HG02798 (cell line): ENCODE results near the gene ITGB1.
"Not testable (repeated sequence)": the region's sequence is repeated elsewhere in the genome, so short reads cannot be mapped to it uniquely, and the experiment has no call there.

Source experiments
- ATAC-seq: cut with Tn5 transposase; IDR thresholded peaks from one replicate; pipeline ENCODE4 v1.9.1; 2021; ENCODE audit warnings: mild to moderate bottlenecking; ENCODE audit not compliant: unreplicated experiment, poor library complexity

The ITGB1 gene

DNA sequence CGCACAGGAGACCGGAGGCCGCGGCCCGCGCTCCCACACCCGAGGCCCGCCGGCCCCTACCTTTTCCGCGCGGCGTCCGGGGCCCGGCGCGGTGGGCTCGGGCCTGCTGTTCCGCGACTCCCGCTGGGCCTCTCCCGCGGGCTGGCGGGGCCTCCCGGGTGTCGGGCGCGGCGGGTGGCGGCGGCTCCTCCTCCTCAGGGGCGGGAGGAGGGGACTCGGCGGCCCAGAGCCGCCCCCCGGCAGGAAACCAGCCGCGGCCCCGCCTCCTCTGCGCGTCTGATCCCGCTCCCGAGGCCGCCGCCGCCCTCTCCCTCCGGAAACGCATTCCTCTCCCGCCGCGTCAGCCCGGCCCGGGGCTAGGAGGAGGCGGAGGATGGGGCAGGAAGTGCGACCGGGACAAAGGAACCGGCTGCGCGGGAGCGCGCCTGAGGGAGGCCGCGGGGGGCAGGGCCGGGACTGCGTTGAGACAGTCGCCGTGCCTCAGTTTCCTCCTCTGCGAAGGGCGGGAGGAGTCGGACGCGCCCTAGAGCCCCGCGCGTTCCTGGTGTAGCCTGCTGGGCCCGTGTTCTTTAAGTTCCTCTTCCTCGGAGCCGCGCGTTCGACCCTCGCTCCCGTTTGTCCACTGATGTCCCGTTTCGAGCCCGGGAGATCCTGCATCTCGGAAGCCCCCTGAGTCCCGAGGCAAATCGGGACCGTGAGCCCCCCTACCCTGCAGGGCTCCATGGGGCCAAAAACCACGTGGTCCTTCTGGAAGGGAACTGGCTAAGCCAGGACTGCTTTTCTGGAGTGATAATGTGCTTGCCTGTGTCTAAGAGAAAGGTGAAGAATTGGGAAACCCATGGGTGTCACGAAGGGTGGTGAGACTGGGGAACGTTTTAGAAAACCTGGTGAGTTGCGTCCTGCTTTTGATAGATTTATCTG is at the start of gene ITGB1:
Gene ITGB1 (minus strand): TSS at position 146 of the 921 bp plus-strand sequence. CDS start 22,672 bp downstream, outside the sequence.
- peak; percentile 87 for ATAC-seq

DNA sequence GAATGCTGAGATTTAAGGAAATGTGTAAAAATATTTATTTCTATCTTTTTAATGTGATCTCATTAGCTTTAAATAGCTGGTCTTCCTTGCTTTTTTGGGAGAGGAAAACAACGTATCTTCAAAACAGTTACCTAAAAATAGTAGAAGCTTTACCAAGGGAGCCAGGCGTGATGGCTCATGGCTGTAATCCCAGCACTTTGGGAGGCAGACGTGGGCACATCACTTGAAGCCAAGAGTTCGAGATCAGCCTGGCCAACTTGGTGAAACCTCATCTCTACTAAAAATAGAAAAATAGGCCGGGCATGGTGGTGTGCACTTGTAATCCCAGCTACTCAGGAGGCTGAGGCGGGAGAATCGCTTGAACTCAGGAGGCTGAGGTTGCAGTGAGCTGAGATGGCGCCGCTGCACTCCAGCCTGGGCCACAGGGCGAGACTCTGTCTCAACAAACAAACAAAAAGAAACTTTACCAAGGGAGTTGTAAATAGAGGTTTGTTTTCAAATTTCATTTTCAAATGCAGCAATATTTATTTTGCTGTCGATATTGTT is 48.4 kb upstream of the ITGB1 start:
- no peak for ATAC-seq

DNA sequence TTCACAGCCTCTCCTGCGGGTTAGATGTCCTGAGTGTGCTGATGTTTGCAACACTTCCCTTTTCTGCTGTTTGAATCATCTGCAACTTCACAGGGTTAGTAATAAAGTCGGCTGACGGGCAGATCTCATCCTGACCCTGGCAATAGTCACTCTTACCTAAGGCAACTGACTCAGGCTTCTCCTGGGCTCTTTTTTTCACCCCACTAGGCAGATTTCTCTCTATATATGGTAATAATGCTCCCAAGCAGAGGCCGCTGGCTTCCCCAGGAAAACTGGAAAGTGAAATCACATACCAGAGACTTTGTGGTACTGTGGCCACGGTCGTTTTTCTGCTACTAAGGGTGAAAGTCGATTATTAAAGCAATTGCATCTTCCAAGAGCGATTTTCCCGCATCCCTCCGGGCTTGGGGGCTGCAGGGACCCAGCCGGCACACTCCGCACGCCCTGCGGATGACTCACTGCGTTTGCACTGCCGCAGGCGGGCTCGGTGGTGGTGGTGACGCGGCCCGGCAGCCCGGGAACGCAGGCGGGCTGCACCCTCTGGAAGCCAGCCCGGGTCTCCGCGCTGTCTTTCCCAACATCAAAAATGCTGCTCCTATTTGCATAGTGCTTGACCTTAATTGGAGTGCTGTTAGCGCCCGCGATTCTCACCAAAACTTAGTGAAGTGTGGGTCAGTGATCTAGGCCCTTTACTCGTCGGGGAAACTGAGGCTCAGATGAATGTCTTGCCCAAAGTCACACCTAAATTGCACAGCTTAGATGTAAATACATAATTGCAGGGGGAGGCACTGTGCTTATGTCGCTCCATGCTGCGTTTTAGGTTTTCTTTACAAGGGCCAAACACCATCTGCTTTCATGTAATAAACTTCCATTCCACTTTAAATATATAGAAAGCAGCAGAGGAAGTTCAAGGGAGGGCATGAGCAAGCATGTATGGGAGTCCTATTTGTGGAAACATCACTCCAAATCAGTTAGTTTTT is 47.6 kb upstream of the ITGB1 start:
- peak; percentile 45 for ATAC-seq

DNA sequence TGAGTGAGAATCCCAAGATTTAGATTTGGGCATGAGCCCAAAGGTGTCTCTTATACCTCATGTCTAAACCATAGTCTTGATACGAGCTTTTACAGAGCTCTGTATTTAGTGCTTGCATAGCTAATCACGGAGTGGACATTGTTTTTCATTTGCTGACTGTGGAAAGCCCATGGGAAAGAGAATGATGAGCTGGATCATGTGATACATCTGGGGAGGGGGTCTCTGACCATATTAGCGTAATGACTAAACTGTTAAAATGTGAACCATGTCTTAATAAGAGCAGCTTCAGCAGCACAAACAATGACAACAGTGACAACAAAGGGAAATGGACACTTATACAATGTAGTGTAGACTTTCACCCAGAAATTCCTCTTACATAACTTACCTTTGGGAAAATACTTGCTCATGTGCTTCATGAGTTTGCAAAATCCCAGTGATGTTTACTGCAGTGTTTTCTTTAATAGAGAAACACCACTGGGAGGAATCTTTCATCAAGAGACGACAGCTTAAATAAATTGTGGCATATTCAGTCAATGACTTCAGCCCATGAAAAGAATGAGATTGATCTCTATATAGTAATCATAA is 44.0 kb upstream of the ITGB1 start:
- ATAC-seq, result no peak

DNA sequence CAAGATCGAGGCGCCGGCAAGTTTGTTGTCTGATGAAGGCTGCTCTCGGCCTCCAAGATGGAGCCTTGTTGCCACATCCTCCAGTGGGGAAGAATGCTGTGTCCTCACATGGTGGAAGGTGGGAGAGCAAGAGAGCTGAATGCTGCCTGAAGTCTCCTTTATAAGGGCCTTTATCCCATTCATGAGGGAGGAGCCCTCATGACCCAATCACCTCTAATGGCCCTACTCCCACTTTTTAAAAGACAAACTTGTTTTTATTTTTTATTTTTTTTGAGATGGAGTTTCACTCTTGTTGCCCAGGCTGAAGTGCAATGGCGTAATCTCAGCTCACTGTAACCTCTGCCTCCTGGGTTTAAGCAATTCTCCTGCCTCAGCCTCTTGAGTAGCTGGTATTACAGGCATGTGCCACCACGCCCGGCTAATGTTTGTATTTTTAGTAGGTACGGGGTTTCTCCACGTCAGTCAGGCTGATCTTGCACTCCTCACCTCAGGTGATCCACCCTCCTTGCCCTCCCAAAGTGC is 40.1 kb upstream of the ITGB1 start:
- not testable (repeated sequence) for ATAC-seq

DNA sequence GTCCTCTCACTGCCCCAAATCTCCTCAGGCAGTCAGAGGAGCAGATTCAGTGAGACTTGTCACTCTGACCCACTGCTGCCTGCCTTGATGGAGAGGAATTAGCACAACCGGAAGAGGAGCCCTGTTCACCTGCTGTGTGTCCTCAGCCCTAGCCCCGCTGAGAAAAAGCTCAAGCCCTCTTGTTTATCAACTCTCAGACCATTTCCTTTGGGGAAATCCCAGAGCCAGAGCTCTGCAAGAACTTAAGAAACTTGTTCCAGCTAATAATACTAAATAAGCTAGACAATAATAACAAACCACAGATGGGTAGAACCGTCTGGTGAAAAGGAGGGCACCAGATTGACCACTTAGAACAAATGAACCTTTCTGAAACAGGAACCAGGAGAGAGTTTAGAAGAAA is 37.7 kb upstream of the ITGB1 start:
- peak; percentile 59 for ATAC-seq

DNA sequence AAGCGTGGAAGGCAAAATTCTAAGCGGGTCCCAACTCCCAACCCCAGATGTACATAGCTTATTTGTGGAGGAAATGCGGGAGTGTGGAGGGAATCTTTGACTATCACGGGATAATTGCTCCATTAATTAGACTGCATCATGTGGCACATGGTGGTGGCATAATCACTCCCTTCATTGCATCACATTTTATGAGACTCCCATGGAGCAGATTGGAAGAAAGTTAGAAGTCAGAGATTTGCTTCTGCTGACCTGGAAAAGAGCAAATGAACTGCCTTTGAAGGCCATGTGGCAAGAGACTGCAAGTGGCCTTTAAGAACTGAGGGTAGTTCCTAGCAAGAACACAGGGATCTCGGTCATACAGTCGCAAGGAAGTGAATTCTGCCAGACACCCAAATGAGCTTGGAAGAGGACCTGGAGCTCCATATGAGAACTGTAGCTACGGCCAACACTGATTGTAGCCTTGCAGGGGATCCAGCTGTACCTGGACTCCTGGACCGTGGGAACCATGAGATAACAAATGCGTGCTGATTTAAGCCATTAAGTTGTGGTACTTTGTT is 37.1 kb upstream of the ITGB1 start:
- ATAC-seq, result no peak

DNA sequence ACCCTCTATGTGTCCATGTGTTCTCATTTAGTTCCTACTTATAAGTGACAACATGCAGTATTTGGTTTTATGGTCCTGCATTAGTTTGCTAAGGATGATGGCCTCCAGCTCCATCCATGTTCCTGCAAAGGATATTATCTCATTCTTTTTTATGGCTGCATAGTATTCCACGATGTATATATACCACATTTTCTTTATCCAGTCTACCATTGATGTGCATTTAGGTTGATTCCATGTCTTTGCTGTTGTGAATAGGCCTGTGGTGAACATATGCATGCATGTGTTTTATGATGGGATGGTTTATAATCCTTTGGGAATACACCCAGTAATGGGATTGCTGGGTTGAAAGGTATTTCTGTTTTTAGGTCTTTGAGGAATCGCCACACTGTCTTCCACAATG is 36.6 kb upstream of the ITGB1 start:
- not testable (repeated sequence) for ATAC-seq

DNA sequence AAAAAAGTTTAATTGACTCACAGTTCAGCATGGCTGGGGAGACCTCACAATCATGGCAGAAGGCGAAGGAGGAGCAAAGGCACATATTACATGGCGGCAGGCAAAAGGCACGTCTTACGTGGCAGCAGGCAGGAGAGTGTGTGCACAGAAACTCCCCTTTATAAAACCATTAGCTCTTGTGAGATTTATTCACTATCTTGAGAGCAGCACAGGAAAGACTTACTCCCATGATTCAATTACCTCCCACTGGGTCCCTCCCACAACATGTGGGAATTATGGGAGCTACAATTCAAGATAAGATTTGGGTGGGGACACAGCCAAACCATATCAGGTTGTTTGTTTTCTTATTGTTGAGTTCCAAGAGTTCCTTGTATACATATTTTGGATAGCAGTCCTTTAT is 34.3 kb upstream of the ITGB1 start:
- not testable (repeated sequence) for ATAC-seq

DNA sequence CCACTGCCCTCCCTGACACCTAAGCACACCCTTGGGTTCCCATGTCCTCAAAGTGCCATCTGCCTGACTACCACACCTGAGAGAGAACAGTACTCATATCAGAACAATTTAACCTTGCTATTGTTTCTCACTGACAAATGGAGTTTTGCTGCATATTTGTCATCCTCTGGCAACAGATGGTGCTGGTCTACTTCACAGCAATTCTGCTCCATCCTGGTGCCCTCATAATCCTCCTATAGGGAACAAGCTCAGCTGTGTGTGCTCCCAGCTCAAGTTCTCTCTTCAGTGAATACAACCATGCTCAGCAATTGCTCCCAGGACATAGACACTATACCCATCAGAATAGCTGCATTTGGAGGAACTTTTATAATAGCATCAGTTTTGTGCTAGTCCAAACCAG is 32.8 kb upstream of the ITGB1 start:
- no peak for ATAC-seq

DNA sequence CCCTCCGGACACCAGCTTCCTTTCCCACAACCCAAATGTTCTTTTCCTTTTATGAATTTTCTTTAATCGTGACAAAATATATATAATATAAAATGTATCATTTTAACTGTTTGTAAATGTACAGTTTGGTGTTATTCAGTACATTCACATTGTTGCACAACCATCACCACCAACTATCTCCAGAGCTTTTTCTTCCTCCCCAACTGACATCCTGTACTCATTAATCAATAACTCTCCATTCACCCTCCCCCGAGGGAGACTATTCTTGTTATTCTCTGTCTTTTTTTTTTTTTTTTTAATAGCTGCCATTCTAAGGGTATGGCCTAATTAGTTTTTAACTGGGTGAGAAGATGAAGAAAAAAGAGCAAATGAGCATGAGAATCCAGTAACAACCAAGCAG is 30.6 kb upstream of the ITGB1 start:
- no peak for ATAC-seq

DNA sequence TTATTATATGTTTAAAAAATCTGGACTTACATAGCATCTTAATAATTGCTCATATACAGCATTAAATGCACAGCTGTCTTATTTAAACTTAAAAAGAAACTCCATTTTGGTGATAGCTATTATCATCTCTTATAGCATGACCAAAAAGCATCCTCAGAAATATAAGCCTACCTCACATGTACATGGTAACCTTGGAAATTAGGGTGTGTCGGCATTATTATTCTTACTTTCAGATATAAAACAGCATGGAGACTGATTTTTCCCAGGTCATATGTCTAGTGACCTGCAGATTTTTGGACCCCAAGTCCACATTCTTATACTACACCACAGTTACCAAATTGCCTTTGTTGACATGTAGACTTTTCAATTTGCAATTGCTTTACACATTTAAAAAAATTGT is 29.1 kb upstream of the ITGB1 start:
- no peak for ATAC-seq

DNA sequence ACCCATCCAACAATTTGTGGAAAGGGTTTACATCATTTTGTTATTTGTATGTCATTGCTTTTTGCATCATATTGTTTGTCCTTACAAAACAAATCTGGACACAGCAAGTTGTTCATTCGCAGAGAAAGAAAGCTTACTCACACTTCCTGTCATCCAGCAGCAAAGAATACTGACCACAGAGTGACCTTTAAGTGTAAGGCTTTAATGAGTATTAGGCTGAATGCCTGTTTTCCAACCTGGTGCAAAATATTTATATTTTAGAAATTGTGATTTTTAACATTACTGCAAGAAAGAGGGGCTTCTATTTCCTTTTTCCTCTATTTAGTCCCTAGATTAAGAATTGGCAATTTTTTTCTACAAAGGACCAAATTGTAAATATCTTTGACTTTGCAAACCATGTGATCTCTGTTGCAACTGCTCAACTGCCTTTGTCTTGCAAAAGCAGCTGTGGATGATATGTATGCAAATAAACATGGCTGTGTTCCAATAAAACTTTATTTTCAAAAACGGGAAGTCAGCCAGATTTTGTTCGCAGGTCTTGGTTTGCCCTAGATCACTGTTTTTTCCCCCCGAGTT is 27.8 kb upstream of the ITGB1 start:
- no peak for ATAC-seq

DNA sequence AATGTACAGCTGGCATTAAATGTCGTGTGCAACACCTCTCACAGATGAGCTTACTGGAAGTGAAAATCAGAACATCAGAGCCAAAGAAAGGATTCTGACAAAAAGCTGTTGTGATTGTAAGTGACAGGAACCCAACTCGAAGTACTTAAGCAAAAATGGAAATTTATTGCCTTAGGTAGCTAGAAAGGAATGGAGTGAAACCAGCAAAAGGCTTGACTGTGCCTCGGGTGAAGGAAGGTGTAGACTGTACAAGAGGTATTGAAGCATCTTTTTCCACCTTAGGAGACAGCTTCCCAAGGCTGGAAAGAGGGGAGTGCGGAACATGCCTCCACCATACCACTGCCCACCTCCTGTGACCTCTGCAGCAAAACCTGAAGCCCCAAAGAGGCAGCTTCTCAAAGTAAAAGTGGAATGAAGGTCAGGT is 27.3 kb upstream of the ITGB1 start:
- no peak for ATAC-seq

DNA sequence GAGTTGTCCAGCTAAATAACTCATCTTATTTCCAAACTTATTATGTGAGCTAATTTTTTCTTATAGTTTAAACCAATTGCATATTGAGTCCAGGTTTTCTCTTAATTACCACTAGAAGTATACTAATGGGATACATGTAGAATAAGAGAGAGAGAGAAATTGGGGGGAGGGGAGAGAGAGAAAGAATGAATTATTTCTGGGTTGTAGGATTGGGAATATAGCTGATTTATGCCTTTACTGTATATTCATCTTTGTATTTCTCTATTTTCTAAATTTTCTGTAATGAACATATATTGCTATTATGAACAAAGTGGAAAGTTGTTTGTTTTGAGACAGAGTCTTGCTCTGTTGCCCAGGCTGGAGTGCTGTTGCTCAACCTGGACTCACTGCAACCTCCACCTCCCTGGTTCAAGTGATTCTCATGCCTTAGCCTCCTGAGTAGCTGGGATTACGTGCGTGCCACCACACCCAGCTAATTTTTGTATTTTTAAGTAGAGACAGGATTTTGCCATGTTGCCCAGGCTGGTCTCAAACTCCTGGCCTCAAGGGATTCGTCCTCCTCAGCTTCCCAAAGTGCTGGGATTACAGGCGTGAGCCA is 26.1 kb upstream of the ITGB1 start:
- ATAC-seq, result no peak

DNA sequence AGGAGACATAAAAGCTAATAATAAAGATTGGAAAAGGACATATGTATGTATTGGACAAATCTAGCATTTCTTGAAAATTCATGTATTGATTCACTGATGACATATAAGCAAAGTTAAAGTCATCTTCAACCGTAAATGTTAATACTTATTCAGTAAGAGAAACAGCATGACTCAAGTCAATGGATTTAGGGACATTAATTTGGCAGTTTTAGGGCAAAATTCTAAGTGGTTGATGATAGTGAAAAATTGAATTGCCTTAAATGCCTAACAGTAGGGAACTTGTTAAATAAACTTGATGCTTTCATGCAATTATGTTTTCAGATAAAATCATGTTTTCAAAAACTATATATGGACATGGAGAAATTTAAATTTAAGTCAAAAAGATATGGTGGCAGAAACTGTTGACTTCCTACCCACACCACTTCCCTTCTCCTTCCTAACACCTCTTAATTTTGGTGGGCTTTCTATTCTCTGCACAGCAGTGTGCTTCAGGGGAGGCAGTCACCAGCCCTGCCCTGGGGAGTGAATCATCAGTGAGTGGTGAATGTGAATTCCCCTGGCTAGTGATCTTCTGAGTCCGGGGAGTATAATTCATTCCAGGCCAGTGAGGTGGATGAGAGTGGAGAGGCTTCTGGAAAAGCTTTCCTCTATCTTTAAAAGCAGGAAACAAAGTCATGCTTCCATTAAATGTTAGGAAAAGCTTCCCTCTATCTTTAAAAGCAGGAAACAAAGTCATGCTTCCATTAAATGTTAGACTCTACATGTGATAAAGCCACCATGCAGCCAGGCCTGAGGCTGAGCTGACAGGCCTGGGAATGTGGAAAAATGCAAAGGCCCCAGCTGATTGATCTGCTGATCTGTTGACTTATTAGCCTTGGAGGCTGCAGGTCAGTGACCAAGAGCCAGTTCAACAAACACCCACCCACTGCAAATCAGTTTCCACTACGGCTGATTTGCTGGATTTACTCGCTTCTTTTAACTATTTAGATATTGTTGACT is 25.2 kb upstream of the ITGB1 start:
- ATAC-seq, result no peak

DNA sequence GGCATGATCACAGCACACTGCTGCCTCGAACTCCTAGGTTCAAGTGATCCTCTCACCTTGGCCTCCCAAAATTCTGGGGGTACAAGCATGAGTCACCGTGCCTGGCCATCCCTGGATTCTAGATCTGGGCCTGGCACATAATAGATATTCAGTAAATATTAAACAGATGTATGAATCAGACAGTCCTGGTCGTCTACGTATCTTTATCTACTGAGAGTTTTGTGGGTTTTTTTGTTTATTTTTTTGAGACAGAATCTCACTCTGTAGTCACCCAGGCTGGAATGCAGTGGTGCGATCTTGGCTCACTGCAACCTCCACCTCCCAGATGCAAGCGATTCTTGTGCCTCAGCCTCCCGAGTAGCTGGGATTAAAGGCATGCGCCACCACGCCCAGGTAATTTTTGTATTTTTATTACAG is 24.3 kb upstream of the ITGB1 start:
- no peak for ATAC-seq

DNA sequence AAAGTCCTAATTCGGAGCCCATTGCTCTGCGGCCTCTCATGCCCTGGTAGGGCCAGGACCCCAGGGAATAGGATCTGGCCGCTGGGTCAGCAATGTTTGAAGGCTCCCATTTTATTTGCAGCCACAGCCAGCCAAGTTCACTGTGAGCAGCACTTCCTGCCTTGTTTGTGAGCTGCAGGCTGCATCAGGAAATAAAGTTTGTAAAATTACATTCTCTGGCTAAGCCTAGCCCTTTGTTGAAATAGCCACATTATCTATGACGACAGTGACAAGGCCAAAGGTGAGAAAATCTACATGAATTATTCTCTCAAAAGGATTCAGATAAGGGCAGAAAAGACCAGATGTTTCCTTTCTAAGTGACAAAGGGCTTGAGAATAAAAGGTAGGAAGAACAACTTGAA is 23.7 kb upstream of the ITGB1 start:
- no peak for ATAC-seq
